OCI-LY3 (cell line): Measurements from ENCODE around the gene AMDHD2.

Experiments
- H2AFZ ChIP-seq: fragments of 200-600, 300-600 bp; shearing (Covaris generic); 2 replicates; pipeline ENCODE4 v1.6.0; 2014; ENCODE audit warnings: antibody characterized with exemption, low read depth, low read length
- H3K27ac ChIP-seq: fragments of 200-600, 300-600 bp; sonication (generic); 2 replicates; pipeline ENCODE4 v1.5.1; 2014; ENCODE audit warnings: mild to moderate bottlenecking, low read length, moderate library complexity, mixed read lengths
- H3K27me3 ChIP-seq: fragments of 200-600, 300-600 bp; sonication (generic); 2 replicates; pipeline ENCODE4 v1.6.1; 2014; ENCODE audit warnings: low read depth, low read length, mixed read lengths
- H3K36me3 ChIP-seq: fragments of 200-600, 300-600 bp; sonication (generic); replicated peaks from 2 replicates; pipeline ENCODE3; 2014; ENCODE audit warnings: low read depth, low read length, mixed read lengths
- H3K4me1 ChIP-seq: fragments of 300-600, 200-600 bp; sonication (generic); 2 replicates; pipeline ENCODE4 v1.6.1; 2014; ENCODE audit warnings: low read length, mixed read lengths
- H3K4me2 ChIP-seq: fragments of 200-600, 300-600 bp; sonication (generic); 2 replicates; pipeline ENCODE4 v1.6.1; 2014; ENCODE audit warnings: low read length, mixed read lengths
- H3K4me3 ChIP-seq: fragments of 300-600, 200-600 bp; sonication (generic); 2 replicates; pipeline ENCODE4 v1.5.1; 2014; ENCODE audit warnings: antibody characterized with exemption, mild to moderate bottlenecking, low read length, moderate library complexity
- H3K79me2 ChIP-seq: fragments of 300-600, 200-600 bp; shearing (Covaris generic); 2 replicates; pipeline ENCODE4 v1.6.1; 2014; ENCODE audit warnings: mild to moderate bottlenecking, low read length, mixed read lengths
- H3K9ac ChIP-seq: fragments of 300-600, 200-600 bp; shearing (Covaris generic); 2 replicates; pipeline ENCODE4 v1.6.0; 2014; ENCODE audit warnings: mild to moderate bottlenecking, low read length, moderate library complexity
- H3K9me3 ChIP-seq: fragments of 200-600, 300-600 bp; shearing (Covaris generic); 2 replicates; pipeline ENCODE4 v1.6.1; 2014; ENCODE audit warnings: low read length, mixed read lengths; ENCODE audit not compliant: insufficient read depth
- H4K20me1 ChIP-seq: fragments of 200-600, 300-600 bp; sonication (generic); 2 replicates; pipeline ENCODE4 v1.6.1; 2016; ENCODE audit warnings: low read length, mixed read lengths; ENCODE audit not compliant: insufficient read depth
- CTCF ChIP-seq: fragments of 200-600, 300-600 bp; sonication (generic); IDR thresholded peaks from 2 replicates; pipeline ENCODE4 v1.5.1; 2014; ENCODE audit warnings: antibody characterized with exemption, low read length, low read depth
- EZH2phosphoT487 ChIP-seq: fragments of 200-600 bp; shearing (Covaris generic); IDR thresholded peaks from 2 replicates; pipeline ENCODE4 v1.6.1; 2018; ENCODE audit warnings: antibody characterized with exemption, mixed run types, low read depth

AMDHD2 gene

GRCh38 chr16:2473999-2474876, 45.9 kb upstream of the AMDHD2 start:
- peak overlapping the region; percentile 63 for H3K27ac ChIP-seq
- H3K9ac ChIP-seq: peak overlapping the region; percentile 98
- peaks cover 18% of the 10 kb centered on the region for H3K27me3 ChIP-seq
- H3K4me2 ChIP-seq: peak overlapping the region; percentile 89
- TF ChIP-seq EZH2phosphoT487: no peak
- no peak for TF ChIP-seq CTCF
- peak overlapping the region; percentile 98 for H3K4me3 ChIP-seq
- peaks cover 11% of the 10 kb centered on the region; the same call in 1 of the 2 replicates for H3K79me2 ChIP-seq
- peak overlapping the region; percentile 58 for H2AFZ ChIP-seq
- H3K4me1 ChIP-seq: peaks cover 23% of the 10 kb centered on the region
- H3K9me3 ChIP-seq: no peaks in the 10 kb centered on the region
- H3K36me3 ChIP-seq: no peaks in the 10 kb centered on the region
- H4K20me1 ChIP-seq: peaks cover 7% of the 10 kb centered on the region; the same call in 1 of the 2 replicates

GRCh38 chr16:2474877-2475412, 45.2 kb upstream of the AMDHD2 start, which contains the start of gene TBC1D24:
Gene TBC1D24, plus strand, starts transcription at chr16:2475127. Its CDS starts 21,022 bp downstream, at chr16:2496149.
- Histone ChIP-seq H4K20me1 (peaks cover 7% of the 10 kb centered on the region; the same call in 1 of the 2 replicates), H2AFZ (peak within 1 kb of the TSS; percentile 58), H3K79me2 (peaks cover 11% of the 10 kb centered on the region; the same call in 1 of the 2 replicates), H3K4me1 (peaks cover 16% of the 10 kb centered on the region), H3K9ac (peak within 1 kb of the TSS; percentile 98), H3K27ac (peak within 1 kb of the TSS; percentile 63), H3K4me2 (peak within 1 kb of the TSS; percentile 93), H3K9me3 (no peaks in the 10 kb centered on the region), H3K36me3 (no peaks in the 10 kb centered on the region), H3K27me3 (peaks cover 11% of the 10 kb centered on the region), H3K4me3 (peak within 1 kb of the TSS; percentile 98)
- TF ChIP-seq EZH2phosphoT487 (no peak), CTCF (no peak)

- Histone ChIP-seq H3K4me3 (peak overlapping the region; percentile 98), H3K79me2 (peaks cover 11% of the 10 kb centered on the region; the same call in 1 of the 2 replicates), H3K9me3 (no peaks in the 10 kb centered on the region), H3K36me3 (no peaks in the 10 kb centered on the region), H2AFZ (no peak overlapping the region), H3K27me3 (peaks cover 4% of the 10 kb centered on the region; the same call in 1 of the 2 replicates), H3K27ac (no peak overlapping the region), H3K4me1 (peaks cover 9% of the 10 kb centered on the region), H3K4me2 (peak overlapping the region; percentile 93), H3K9ac (peak overlapping the region; percentile 59), H4K20me1 (peaks cover 7% of the 10 kb centered on the region; the same call in 1 of the 2 replicates)
- TF ChIP-seq EZH2phosphoT487 (no peak), CTCF (no peak)
Measured at GRCh38 chr16:2475413-2476344, 44.5 kb upstream of the AMDHD2 start.
